Activated T-helper 9 cell treated with anti-CD3 and anti-CD28 coated beads, Interleukin-2, amount 50 U/mL, for 16 hours (primary cell): Measurements from ENCODE around the gene DUSP3.

ENCODE experiments used
- DNase-seq: peaks from one replicate; pipeline ENCODE4 v3.0.0-alpha.2; 2020; ENCODE audit warnings: low read depth

DUSP3 gene

GRCh38 chr17:43728081-43728480, 50.7 kb downstream of the DUSP3 start:
- DNase-seq: no peak

DNA sequence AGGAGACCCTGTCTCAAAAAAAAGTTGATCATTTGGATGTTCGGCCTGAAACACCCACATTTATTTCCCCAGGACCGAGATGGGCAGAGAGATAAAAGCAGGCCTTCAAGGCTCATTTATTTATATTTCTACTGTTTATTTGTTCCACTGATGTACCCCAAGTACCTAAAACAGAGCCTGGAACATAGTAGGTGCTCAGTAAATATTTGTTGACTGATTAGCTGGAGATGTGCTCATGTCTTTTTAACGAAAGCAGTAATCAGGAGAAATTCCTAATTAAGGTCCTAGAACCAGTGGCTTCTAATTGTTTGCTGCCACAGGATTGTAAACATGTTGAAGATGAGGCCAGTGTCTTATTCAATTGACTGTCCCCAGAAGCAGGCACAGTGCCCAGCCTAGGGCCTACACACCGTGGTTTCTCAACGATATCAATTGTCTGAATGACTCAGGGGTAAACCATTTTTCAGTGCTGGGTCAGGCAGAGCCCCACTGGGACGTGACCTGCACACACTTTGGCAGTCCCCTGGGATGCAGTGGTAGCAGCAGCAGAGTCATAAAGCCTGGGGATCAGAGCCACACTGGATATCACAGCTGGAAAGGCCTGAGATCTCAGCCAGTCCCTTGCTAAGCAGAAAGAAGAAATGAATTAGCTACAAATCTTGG, 54.9 kb downstream of the DUSP3 start:
- DNase-seq: no peak

DNA sequence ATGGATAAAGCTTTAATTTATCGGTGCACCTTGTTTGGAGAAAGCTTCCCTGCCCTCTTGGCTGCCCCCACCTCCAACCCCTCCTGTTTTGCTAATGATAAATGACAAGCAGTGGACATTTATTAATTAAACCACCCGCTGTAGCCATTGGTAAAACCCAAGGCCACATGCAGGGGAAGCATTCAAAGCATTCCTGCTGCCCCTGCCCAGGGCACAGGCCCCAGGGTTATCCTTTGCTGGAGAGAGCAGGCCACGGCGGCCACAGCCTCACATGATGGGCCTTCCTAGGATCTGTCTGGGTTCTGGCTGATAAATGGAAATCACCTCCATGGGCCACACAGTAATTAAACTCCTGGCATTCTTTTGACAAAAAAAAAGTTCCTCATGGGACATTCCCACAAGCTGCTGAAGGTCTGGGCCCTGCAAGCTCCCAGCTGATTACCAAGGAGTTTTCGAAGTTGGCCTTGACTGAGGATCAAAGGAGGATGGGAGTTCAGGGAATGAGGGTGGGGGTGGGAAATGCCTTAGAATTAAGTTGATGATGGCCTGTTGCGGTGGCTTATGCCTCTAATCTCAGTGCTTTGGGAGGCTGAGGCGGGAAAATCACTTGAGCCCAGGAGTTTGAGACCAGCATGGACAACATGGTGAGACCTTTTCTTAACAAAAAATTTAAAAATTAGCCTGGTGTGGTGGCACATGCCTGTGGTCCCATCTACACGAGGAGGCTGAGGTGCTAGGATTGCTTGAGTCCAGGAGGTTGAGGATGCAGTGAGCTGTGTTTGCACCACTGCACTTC, 55.7 kb downstream of the DUSP3 start:
- DNase-seq: no peak

DNA sequence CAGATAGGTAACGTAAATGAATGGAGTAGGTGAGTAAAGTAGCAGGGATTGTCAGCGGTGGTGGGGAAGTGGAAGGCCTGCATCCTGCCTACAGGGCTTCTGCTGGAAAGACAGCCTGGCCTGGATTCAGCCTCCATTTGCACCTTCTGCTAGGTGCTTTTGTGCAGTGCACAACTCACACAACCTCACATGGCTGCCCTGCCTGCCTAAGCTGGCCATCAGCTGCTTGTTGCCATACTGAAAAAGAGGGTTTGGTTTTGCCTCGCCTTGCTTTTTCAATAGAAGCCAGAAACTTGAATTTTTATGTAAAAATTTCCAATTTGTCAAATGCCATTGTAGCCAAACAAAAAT, 56.5 kb downstream of the DUSP3 start:
- DNase-seq: no peak

GRCh38 chr17:43721537-43722268, 57.1 kb downstream of the DUSP3 start:
- DNase-seq: no peak

DNA sequence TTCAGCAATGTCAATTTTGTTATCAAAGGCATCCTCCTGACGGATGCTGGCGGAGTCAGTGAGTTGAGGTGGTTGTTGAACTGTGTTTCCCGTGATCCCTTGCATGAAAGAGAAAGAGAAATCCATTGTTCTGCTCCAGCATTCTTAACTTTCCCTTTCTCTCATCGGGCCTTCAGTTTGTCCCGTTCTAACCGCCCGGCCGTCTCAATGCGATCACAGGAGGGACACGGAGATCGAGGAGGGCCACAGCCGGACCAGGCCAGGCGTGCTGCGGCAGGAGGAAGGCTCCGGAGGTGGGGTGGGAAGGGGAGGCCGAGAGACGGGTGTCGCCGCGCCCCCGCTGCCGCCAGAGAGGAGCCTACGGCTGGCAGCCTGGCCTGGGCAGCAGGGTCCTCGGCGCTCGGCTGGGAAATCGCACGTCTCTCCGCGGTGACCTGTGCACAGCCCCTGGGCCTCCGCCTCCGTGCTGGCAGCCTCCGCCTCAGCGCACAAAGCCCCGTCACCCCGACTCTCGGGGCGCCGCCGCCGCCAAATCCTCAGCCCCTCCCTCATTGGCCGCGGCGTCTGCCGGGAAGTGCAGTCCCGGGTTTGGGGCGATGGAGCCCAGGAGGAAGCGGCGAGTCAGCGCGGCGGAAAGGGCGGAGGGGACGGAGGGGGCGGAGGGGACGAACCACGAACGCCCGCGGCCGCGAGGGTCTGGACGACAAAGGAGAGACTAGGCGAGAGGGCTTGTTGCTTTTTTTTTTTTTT, 58.3 kb downstream of the DUSP3 start:
- peak; percentile 63 for DNase-seq

GRCh38 chr17:43719578-43719977, 59.2 kb downstream of the DUSP3 start:
- DNase-seq: no peak

DNA sequence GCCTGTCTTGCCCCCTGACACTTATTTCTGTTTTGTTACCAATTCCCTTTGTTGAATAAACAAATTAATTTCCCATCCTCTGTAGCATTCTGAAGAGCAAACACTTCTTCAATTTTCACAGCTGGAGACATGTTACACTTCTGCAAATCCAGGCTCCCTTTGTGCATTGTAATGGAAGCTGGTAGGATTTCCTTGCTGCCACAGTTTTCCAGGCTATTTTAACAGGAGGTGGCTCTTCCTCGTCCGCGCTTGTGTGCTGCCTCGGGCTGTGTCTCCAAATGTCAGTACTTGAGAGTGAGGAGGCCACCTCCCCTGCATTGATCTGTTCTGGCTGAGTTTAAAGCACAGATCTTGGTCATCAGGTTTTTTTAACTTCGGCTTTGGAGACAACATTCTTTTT, 60.2 kb downstream of the DUSP3 start:
- no peak for DNase-seq

- DNase-seq: no peak
These were observed 60.9 kb downstream of the DUSP3 start for GRCh38 chr17:43717913-43718312.
